Measurements from ENCODE around the gene IQCM.

DNA sequence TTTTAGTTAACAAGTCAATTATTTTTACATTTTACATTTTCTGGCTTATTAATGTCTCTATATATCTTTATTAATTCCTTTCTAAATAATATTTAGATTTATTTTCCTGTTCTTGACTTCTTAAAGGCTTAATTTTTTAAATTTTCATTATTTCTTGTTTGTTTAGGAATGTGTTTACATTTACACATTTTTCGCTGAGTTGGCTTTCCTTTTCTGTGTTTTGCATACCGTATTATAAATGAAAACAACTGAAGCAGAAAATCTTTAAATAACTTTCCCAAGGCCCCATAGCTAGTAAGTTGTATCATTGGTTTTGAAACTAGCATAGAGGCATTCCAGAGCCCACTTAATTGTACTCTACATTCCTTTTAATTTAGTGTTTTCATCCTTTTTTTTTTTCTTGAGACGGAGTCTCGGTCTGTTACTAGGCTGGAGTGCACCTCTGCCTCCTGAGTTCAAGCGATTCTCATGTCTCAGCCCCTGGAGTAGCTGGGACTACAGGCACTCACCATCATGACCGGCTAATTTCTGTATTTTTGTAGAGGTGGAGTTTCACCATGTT, 261.6 kb downstream of the IQCM start:
- TF ChIP-seq GATA2 (IDR thresholded peaks at IDR 0.05; ENCODE audit: low read depth, low read length) (no peak), GATA3 (IDR thresholded peaks at IDR 0.05; ENCODE audit: low read depth, low read length) (no peak)
